HL-60 (cell line): ENCODE data around the gene CCM2.

Experiments used
- DNase-seq, 2 experiments: peaks; one replicate each; pipeline ENCODE4 v3.0.0-alpha.2; 2010 to 2020; ENCODE audit warnings: low read depth in 1 of 2, low spot score in 1 of 2
- H3K27ac ChIP-seq: fragments of 250-450 bp; sonication (Bioruptor Pico); replicated peaks from 2 replicates; pipeline ENCODE4 v1.5.1; 2020; ENCODE audit warnings: mild to moderate bottlenecking, moderate library complexity
- H3K27me3 ChIP-seq: fragments of 250-450 bp; sonication (Bioruptor Pico); 2 replicates; pipeline ENCODE4 v1.5.1; 2021; ENCODE audit warnings: mild to moderate bottlenecking, moderate library complexity; ENCODE audit not compliant: insufficient read depth, poor library complexity, severe bottlenecking
- H3K4me3 ChIP-seq: replicated peaks from 2 replicates; pipeline ENCODE4 v1.5.1; 2011; ENCODE audit warnings: mild to moderate bottlenecking, control low read depth, low read length; ENCODE audit not compliant: insufficient read depth
- CTCF ChIP-seq: IDR thresholded peaks from one replicate; pipeline ENCODE4 v1.5.1; 2011; ENCODE audit warnings: low read length, control low read depth, inconsistent platforms; ENCODE audit not compliant: insufficient read depth
- GABPA ChIP-seq: IDR thresholded peaks from 2 replicates; pipeline ENCODE4 v1.6.1; 2012; ENCODE audit warnings: low read depth
- POLR2AphosphoS5 ChIP-seq: IDR thresholded peaks from 2 replicates; pipeline ENCODE4 v1.6.1; 2012; ENCODE audit warnings: low read depth
- REST ChIP-seq: IDR thresholded peaks from 2 replicates; pipeline ENCODE4 v1.6.1; 2012; ENCODE audit warnings: low read depth; ENCODE audit not compliant: insufficient replicate concordance
- SPI1 ChIP-seq: IDR thresholded peaks from 2 replicates; pipeline ENCODE4 v1.6.1; 2012; ENCODE audit warnings: low read depth, mild to moderate bottlenecking, borderline replicate concordance

CCM2 gene

GRCh38 chr7:45087301-45088145 is 87.5 kb downstream of the CCM2 start:
- no peak for DNase-seq
- H3K4me3 ChIP-seq = no peak overlapping the region
- TF ChIP-seq GABPA = no peak
- no peak overlapping the region for H3K27ac ChIP-seq
- H3K27me3 ChIP-seq = peaks cover 10% of the 10 kb centered on the region

GRCh38 chr7:45088146-45088701 is 88.2 kb downstream of the CCM2 start:
- no peak for TF ChIP-seq CTCF
- TF ChIP-seq GABPA = no peak
- TF ChIP-seq SPI1 = no peak
- no peak for TF ChIP-seq REST
- no peak for TF ChIP-seq POLR2AphosphoS5
- H3K4me3 ChIP-seq = no peak overlapping the region
- DNase-seq = no peak
- H3K27me3 ChIP-seq = peaks cover 10% of the 10 kb centered on the region
- no peak overlapping the region for H3K27ac ChIP-seq

- Histone ChIP-seq H3K27me3 (peaks cover 10% of the 10 kb centered on the region), H3K27ac (no peak within 1 kb of the TSS), H3K4me3 (no peak within 1 kb of the TSS)
- DNase-seq = no peak
- TF ChIP-seq SPI1 = no peak
- TF ChIP-seq REST = no peak
- TF ChIP-seq POLR2AphosphoS5 = no peak
- TF ChIP-seq GABPA = no peak
- TF ChIP-seq CTCF = no peak
Measured at GRCh38 chr7:45088821-45089340, 88.9 kb downstream of the CCM2 start, which contains the start of gene NACAD. Gene NACAD (minus strand): TSS chr7:45088969. CDS start chr7:45088894, 75 bp downstream.

GRCh38 chr7:45089341-45089891 is 89.4 kb downstream of the CCM2 start:
- no peak for DNase-seq
- H3K27me3 ChIP-seq = peaks cover 10% of the 10 kb centered on the region
- H3K27ac ChIP-seq = no peak overlapping the region
- TF ChIP-seq GABPA = no peak
- no peak for TF ChIP-seq SPI1
- TF ChIP-seq POLR2AphosphoS5 = no peak
- no peak for TF ChIP-seq CTCF
- no peak for TF ChIP-seq REST
- H3K4me3 ChIP-seq = no peak overlapping the region
